Uterus (tissue), 4 donors: Measurements from ENCODE around the gene PYGO2. TPM values are rescaled to one million over a fixed set of nuclear protein-coding genes. Genes with fewer than 3 reads are reported as not detected.
A peak's percentile ranks its signal among the peaks of the same experiment; 100 is the strongest.

Source experiments
- DNase-seq, 2 donors: peaks; one replicate each; pipeline ENCODE4 v3.0.0-alpha.2; 2019 to 2020
- H3K27ac ChIP-seq, 2 donors: fragments of 200-600 bp; sonication (generic); 1 replicate in 1 of 2; 2 replicates in 1 of 2; pipeline ENCODE4 v1.5.1; 2016 to 2018
- H3K27me3 ChIP-seq, 2 donors: fragments of 200-600 bp; sonication (generic); one replicate each; pipeline ENCODE4 v1.5.1; 2018 to 2019; ENCODE audit warnings: control low read depth in 1 of 2
- H3K36me3 ChIP-seq, 2 donors: fragments of 200-600 bp; sonication (generic); one replicate each; pipeline ENCODE4 v1.5.1; 2019; ENCODE audit warnings: control low read depth in 1 of 2
- H3K4me1 ChIP-seq, 2 donors: fragments of 200-600 bp; sonication (generic); one replicate each; pipeline ENCODE4 v1.5.1; 2018 to 2019; ENCODE audit warnings: control low read depth in 1 of 2
- H3K4me3 ChIP-seq, 2 donors: fragments of 200-600 bp; sonication (generic); 1 replicate in 1 of 2; 2 replicates in 1 of 2; pipeline ENCODE4 v1.5.1; 2018 to 2019; ENCODE audit warnings: mild to moderate bottlenecking in 1 of 2
- H3K9me3 ChIP-seq, 2 donors: fragments of 200-600 bp; sonication (generic); one replicate each; pipeline ENCODE4 v1.5.1; 2019; ENCODE audit warnings: control low read depth in 1 of 2
- POLR2A ChIP-seq, 2 donors: fragments of 450-650 bp; IDR thresholded peaks; one replicate each; pipeline ENCODE4 v1.6.1; 2016; ENCODE audit warnings: antibody characterized with exemption in 2 of 2, mild to moderate bottlenecking in 1 of 2, moderate library complexity in 1 of 2
- intact Hi-C: fragments of 100-400 bp; cut with DNase I; formaldehyde crosslinking; loops from one replicate; pipeline ENCODE4 v1.15.1; 2023; ENCODE audit warnings: low total_unique reads
- total RNA-seq, 4 donors: library from RNA; depleted of rRNA in 3 of 4; stranded (reverse); fragments of >200 nt in 3 of 4; gene quantifications; one replicate each; pipeline versions ENCODE4 v1.1.0 to v1.2.4, GENCODE V29; 2014 to 2023
- TF ChIP-seq, protein P1 (sequence below), 4 experiments: fragments of 200-600 bp in 2 of 4; fragments of 450-650 bp in 2 of 4; sonication (generic) in 2 of 4; IDR thresholded peaks; one replicate each; pipeline ENCODE4 v1.5.1; 2016 to 2019; ENCODE audit warnings: antibody characterized with exemption in 4 of 4, mild to moderate bottlenecking in 2 of 4, moderate library complexity in 1 of 4
- donor health status: DM: yes; HTN: yes; CAD: no.

PYGO2 gene
- total RNA-seq, 4 donors from 2014 or later: 10.0 to 36.4 (median 15.9) TPM

- H3K4me1 ChIP-seq: peaks cover 0 to 22% of the 10 kb centered on the region in 2 donors
- H3K27ac ChIP-seq: peak overlapping the region; percentile 95 to 99
- H3K4me3 ChIP-seq: peak overlapping the region; percentile 56 to 97
- intact Hi-C loops: no loop called here
- H3K9me3 ChIP-seq: no peaks in the 10 kb centered on the region
- TF ChIP-seq, protein P1, sequence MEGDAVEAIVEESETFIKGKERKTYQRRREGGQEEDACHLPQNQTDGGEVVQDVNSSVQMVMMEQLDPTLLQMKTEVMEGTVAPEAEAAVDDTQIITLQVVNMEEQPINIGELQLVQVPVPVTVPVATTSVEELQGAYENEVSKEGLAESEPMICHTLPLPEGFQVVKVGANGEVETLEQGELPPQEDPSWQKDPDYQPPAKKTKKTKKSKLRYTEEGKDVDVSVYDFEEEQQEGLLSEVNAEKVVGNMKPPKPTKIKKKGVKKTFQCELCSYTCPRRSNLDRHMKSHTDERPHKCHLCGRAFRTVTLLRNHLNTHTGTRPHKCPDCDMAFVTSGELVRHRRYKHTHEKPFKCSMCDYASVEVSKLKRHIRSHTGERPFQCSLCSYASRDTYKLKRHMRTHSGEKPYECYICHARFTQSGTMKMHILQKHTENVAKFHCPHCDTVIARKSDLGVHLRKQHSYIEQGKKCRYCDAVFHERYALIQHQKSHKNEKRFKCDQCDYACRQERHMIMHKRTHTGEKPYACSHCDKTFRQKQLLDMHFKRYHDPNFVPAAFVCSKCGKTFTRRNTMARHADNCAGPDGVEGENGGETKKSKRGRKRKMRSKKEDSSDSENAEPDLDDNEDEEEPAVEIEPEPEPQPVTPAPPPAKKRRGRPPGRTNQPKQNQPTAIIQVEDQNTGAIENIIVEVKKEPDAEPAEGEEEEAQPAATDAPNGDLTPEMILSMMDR (IDR thresholded peaks at IDR 0.05): no peak
- no peak for TF ChIP-seq POLR2A (IDR thresholded peaks at IDR 0.05)
- H3K36me3 ChIP-seq: no peaks in the 10 kb centered on the region
- H3K27me3 ChIP-seq: no peaks in the 10 kb centered on the region
- peak in 1 of 2 donors; percentile 46 for DNase-seq
Observed at GRCh38 chr1:155000411-155000725, 38.8 kb upstream of the PYGO2 start.

DNA sequence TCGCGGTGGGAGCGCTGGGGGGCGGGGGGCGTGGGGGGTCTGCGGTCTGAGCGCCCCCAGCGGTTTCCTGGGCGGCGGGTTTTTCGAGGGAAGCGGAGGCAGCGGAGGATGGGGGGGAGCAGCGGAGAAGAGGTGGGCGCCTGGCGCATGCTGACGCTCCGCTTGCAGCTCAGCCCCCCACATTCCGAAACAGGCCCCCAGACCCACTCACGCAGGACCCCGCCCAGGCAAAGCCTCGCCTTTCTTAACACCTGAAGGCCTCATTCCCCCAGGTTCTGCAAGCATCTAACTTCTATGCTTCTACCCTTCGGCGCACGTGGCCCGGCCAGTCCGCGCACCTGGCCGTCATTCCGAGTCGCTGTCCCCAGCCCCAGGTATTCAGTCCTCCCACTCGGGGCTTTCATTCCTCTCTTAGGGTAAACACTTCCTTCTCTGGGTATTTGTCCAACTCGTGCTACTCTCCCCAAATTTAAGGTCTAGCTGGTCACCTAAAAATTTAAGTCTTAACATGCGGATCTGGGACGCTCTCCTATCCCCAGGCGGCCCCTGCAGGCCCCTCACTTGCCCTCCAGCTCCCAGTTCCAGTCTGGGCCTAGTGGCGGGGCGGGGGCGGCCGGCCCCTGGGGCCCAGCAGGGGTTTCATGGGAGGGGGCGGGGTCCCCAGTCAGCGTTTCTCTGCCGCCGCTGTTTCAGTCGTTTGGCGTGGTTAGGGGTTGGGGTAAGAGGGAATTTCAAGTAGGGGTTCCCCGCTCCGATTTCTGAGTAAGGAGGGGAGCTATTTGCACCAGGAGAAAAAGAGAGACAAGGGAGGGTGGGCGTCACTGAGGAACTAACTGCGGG, 38.2 kb upstream of the PYGO2 start:
- Histone ChIP-seq H3K27me3 (no peaks in the 10 kb centered on the region), H3K27ac (peak overlapping the region; percentile 95 to 99), H3K9me3 (no peaks in the 10 kb centered on the region), H3K4me1 (peaks cover 0 to 18% of the 10 kb centered on the region in 2 donors), H3K4me3 (peak overlapping the region; percentile 56 to 97), H3K36me3 (no peaks in the 10 kb centered on the region)
- TF ChIP-seq, protein P1 (IDR thresholded peaks at IDR 0.05): no peak
- TF ChIP-seq POLR2A (IDR thresholded peaks at IDR 0.05): no peak
- intact Hi-C loops: no loop called here
- DNase-seq: peak in 1 of 2 donors; percentile 49

DNA sequence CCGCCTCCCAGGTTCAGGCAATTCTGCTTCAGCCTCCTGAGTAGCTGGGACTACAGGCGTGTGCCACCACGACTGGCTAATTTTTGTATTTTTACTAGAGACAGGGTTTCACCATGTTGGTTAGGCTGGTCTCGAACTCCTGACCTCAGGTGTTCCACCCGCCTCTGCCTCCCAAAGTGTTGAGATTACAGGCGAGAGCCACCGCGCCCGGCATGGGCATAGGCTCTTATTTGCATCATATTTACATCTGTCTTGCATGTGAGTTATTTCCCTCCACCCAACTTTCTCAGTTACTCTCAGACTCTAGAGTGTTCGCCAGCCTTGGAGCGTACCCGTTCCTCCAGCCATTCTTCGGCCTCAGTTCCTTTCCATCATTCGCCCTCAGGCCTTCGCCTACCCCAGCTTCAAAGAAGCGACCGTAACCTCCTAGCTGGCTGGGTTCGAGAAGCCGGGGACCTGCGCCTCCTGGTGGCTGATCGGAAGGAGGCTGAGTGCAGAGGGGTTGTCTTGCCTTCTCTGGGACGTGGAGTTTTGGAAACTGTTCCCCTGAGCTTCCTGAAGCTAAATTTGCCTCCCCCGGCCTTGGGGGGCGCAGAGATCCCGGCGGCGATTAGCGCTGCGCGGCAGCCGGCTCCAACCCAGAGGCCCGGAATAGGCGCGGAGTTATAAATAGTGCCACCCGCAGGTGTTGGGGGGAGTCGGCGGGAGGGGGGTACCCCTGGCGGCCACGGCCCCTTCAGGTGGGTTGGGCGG, 37.4 kb upstream of the PYGO2 start:
- peak; percentile 70 to 78 for DNase-seq
- Histone ChIP-seq H3K4me1 (peaks cover 0 to 11% of the 10 kb centered on the region in 2 donors), H3K27ac (peak overlapping the region; percentile 95 to 99), H3K9me3 (no peaks in the 10 kb centered on the region), H3K36me3 (no peaks in the 10 kb centered on the region), H3K4me3 (peak overlapping the region; percentile 56 to 97), H3K27me3 (no peaks in the 10 kb centered on the region)
- TF ChIP-seq POLR2A (IDR thresholded peaks at IDR 0.05): no peak
- TF ChIP-seq, protein P1 (IDR thresholded peaks at IDR 0.05): peak; percentile 65 to 79 (median 74)
- intact Hi-C loops: no loop called here

DNA sequence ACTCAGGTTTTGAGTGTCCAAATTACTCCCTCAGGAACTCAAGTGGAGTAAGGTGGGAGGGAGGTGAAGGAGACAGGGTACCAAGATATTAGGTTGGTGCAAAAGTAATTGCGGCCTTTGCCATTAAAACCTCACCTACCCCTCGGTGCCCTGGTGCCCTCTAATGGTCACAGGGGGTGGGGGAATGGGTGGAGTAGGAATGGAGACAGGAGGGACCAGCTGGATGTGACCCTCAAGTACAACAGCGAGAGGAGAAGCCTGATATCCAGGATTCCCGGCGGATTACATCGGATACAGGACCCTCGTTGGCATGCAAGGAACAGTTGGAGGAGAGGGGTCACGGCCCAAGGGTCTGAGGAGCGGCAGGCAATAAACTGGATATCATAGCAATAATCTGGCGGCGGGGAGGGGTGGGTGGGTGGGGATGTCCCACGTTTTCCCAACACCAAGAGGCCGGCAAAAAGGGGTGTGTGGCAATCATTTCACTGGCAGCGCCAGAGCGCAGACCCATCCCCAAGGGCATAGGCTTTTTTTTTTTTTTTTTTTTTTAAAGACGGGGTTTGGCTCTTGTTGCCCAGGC, 36.7 kb upstream of the PYGO2 start:
- Histone ChIP-seq H3K27ac (peak overlapping the region in 1 of 2 donors; percentile 95), H3K27me3 (no peaks in the 10 kb centered on the region)

More for the DNA sequence above, 36.7 kb upstream of the PYGO2 start:
- H3K4me1 ChIP-seq: peaks cover 0 to 11% of the 10 kb centered on the region in 2 donors
- DNase-seq: no peak
- TF ChIP-seq POLR2A (IDR thresholded peaks at IDR 0.05): no peak
- TF ChIP-seq, protein P1 (IDR thresholded peaks at IDR 0.05): no peak
- intact Hi-C loops: no loop called here
- no peak overlapping the region for H3K4me3 ChIP-seq
- H3K9me3 ChIP-seq: no peaks in the 10 kb centered on the region
- no peaks in the 10 kb centered on the region for H3K36me3 ChIP-seq
